CD4-positive, alpha-beta memory T cell (primary cell): ENCODE results near the gene DDX11. TPM values are rescaled to one million over a fixed set of nuclear protein-coding genes. Genes with fewer than 3 reads are reported as not detected.
"Not testable (repeated sequence)": the region's sequence is repeated elsewhere in the genome, so short reads cannot be mapped to it uniquely, and the experiment has no call there.

ENCODE experiments used
- CTCF ChIA-PET: fragments of 350-600 bp; sonication (Branson Sonifier 250); formaldehyde crosslinking; loops from one replicate; lab custom pipeline; 2021; ENCODE audit warnings: inconsistent platforms; ENCODE audit not compliant: partially characterized antibody; lab: Charles Lee
- POLR2A ChIA-PET: fragments of 350-600 bp; sonication (Branson Sonifier 250); formaldehyde crosslinking; loops from one replicate; lab custom pipeline; 2021; ENCODE audit not compliant: partially characterized antibody; lab: Charles Lee
- DNase-seq, 5 donors: peaks; one replicate each; pipeline versions ENCODE4 v3.0.0 to v3.0.0-alpha.2; 2020 to 2022; ENCODE audit warnings: mixed read lengths in 1 of 5
- H3K27ac ChIP-seq: one replicate; pipeline ENCODE4 v1.7.0; 2013; ENCODE audit warnings: low read depth, low read length
- H3K27me3 ChIP-seq: 2 replicates; pipeline ENCODE4 v1.7.0; 2013; ENCODE audit warnings: mild to moderate bottlenecking, low read length, moderate library complexity; ENCODE audit not compliant: insufficient read depth
- H3K36me3 ChIP-seq: 2 replicates; pipeline ENCODE4 v1.7.0; 2013; ENCODE audit warnings: mild to moderate bottlenecking, low read length, moderate library complexity; ENCODE audit not compliant: insufficient read depth
- H3K4me1 ChIP-seq: 2 replicates; pipeline ENCODE4 v1.7.0; 2013; ENCODE audit warnings: mild to moderate bottlenecking, low read length, moderate library complexity; ENCODE audit not compliant: insufficient read depth
- H3K4me3 ChIP-seq, 2 donors: one replicate each; pipeline ENCODE4 v1.7.0; 2013; ENCODE audit warnings: low read length in 2 of 2, mild to moderate bottlenecking in 1 of 2
- H3K9me3 ChIP-seq, 2 donors: one replicate each; pipeline ENCODE4 v1.7.0; 2013; ENCODE audit warnings: low read length in 2 of 2, control low read depth in 1 of 2; ENCODE audit not compliant: control insufficient read depth in 1 of 2
- H3K27ac Mint-ChIP-seq, 7 donors: one replicate each; pipeline ENCODE4 v1.8.0; 2020 to 2021; ENCODE audit warnings: mixed read lengths in 7 of 7, mild to moderate bottlenecking in 6 of 7, inconsistent platforms in 3 of 7, moderate library complexity in 3 of 7
- H3K27me3 Mint-ChIP-seq, 2 donors: one replicate each; pipeline ENCODE4 v1.8.0; 2020 to 2021; ENCODE audit warnings: mixed read lengths in 2 of 2
- H3K36me3 Mint-ChIP-seq, 2 donors: one replicate each; pipeline ENCODE4 v1.8.0; 2020 to 2021; ENCODE audit warnings: mixed read lengths in 2 of 2, inconsistent platforms in 1 of 2, mild to moderate bottlenecking in 1 of 2
- H3K4me1 Mint-ChIP-seq, 4 donors: one replicate each; pipeline ENCODE4 v1.8.0; 2020 to 2021; ENCODE audit warnings: mixed read lengths in 4 of 4, mild to moderate bottlenecking in 1 of 4
- H3K4me3 Mint-ChIP-seq, 8 donors: one replicate each; pipeline ENCODE4 v1.8.0; 2020 to 2021; ENCODE audit warnings: mixed read lengths in 8 of 8, mild to moderate bottlenecking in 7 of 8, moderate library complexity in 6 of 8, inconsistent platforms in 3 of 8
- H3K9me3 Mint-ChIP-seq, 8 donors: one replicate each; pipeline ENCODE4 v1.8.0; 2020 to 2021; ENCODE audit warnings: mixed read lengths in 8 of 8, mild to moderate bottlenecking in 5 of 8, inconsistent platforms in 3 of 8, moderate library complexity in 1 of 8
- intact Hi-C: fragments of 100-400 bp; cut with micrococcal nuclease; formaldehyde crosslinking; loops from one replicate; pipeline ENCODE4 v1.15.1; 2023
- polyA plus RNA-seq, 2 donors: library from polyadenylated mRNA; unstranded; fragments of 300-500 nt; fragmentation: Illumina TruSeq; gene quantifications; one replicate each; pipeline ENCODE4 v1.2.3, GENCODE V29; 2021
- total RNA-seq, 2 experiments: library from RNA; stranded (reverse); gene quantifications; one replicate each; pipeline ENCODE4 v1.2.3, GENCODE V29; 2021

Gene DDX11
- total and polyA plus RNA-seq, 4 experiments from 2014 or later, result 5.1 to 45.8 (median 29.8) TPM

DNA sequence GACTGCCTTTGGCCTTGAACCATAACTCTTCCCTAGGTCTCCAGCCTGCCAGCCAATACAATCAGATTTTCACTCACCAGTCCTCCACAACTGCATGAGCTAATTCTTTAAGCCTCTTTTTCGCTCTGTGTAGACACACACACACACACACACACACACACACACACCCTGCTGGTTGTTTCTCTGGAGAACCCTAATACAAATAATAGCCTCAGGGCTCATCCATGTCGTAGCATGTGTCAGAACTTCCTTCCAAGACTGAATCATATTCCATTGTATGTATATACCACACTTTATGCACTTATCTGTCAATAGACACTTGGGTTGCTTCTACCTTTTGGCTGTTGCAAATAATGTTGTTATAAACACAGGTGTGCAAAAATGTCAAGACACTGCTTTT lies 6.0 kb upstream of the DDX11 start:
- intact Hi-C loops, H3K36me3 ChIP-seq, POLR2A ChIA-PET, H3K27ac ChIP-seq, DNase-seq, CTCF ChIA-PET, H3K4me3 ChIP-seq, H3K4me1 Mint-ChIP-seq, H3K9me3 Mint-ChIP-seq, H3K9me3 ChIP-seq, H3K4me3 Mint-ChIP-seq, H3K4me1 ChIP-seq, H3K27me3 Mint-ChIP-seq, H3K36me3 Mint-ChIP-seq, H3K27me3 ChIP-seq, H3K27ac Mint-ChIP-seq: not testable (repeated sequence)

DNA sequence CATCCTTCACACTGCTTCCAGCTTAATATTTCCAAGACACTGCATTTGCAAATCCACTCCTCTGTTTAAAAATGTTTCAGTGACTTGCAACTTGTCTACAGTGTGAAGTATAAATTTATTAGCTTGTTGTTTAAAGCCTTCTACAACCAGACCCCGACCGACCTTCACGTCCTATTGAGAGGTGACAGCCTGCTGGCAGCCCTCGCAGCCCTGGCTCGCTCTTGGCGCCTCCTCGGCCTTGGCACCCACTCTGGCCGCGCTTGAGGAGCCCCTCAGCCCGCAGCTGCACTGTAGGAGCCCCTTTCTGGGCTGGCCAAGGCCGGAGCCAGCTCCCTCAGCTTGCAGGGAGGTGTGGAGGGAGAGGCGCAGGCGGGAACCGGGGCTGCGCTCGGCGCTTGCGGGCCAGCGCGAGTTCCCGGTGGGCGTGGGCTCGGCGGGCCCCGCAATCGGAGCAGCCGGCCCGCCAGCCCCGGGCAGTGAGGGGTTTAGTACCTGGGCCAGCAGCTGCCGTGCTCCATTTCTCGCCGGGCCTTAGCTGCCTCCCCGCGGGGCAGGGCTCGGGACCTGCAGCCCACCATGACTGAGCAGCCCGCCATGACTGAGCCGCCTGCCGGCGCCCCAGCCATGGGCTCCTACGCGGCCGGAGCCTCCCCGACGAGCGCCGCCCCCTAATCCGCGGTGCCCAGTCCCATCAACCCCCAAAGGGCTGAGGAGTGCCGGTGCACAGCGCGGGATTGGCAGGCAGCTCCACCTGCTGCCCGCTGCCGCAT lies 2.5 kb upstream of the DDX11 start:
- H3K27ac Mint-ChIP-seq, H3K9me3 ChIP-seq, H3K27ac ChIP-seq, H3K27me3 ChIP-seq, H3K9me3 Mint-ChIP-seq, H3K36me3 Mint-ChIP-seq, POLR2A ChIA-PET, H3K4me3 ChIP-seq, H3K27me3 Mint-ChIP-seq, H3K36me3 ChIP-seq, DNase-seq, H3K4me3 Mint-ChIP-seq: not testable (repeated sequence)
- peaks cover 12% of the 10 kb centered on the region for H3K4me1 ChIP-seq
- H3K4me1 Mint-ChIP-seq, result peaks cover 11 to 27% (median 17%) of the 10 kb centered on the region in 4 donors
- CTCF ChIA-PET, result interaction anchor here (1.2 kb wide), 1 partner anchor 332 kb away, joined by 3 read pairs; no protein-coding TSS in a partner anchor
- intact Hi-C loops, result loop anchor here (5.0 to 10.0 kb wide), 2 partner anchors 256 to 1604 kb away; partner anchors contain the start of genes DNM1L and SINHCAF

DNA sequence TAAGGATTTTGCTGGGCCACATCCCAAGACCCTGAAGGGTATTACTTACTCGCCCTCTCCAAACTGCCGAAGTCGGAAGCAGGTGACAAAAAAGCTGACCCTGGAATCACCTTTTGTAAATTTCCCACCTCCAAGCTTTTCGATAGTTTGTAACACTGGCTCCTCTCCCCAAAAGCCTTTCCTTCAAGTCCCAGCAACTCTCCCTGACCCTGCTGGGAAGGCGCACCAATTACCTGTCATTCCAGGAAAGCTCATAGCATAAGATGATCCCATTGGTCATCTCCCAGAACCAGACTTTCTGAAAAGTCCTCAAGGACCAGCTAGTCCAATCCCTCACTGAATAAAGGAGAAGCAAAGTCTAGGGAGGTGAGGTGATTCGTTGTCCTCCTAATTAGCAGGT lies 698 bp upstream of the DDX11 start:
- intact Hi-C loops, result loop anchor here (2.0 to 10.0 kb wide), 3 partner anchors 254 to 1602 kb away; partner anchors contain the start of genes DNM1L, IPO8 and SINHCAF
- POLR2A ChIA-PET, H3K27me3 ChIP-seq, H3K36me3 ChIP-seq, H3K9me3 Mint-ChIP-seq, H3K27ac ChIP-seq, H3K27me3 Mint-ChIP-seq, H3K36me3 Mint-ChIP-seq, H3K9me3 ChIP-seq: not testable (repeated sequence)
- Histone ChIP-seq H3K4me1 (peaks cover 12% of the 10 kb centered on the region), H3K4me3 (peak overlapping the region in 1 of 2 donors; percentile 97)
- DNase-seq, result peak in 2 of 5 donors; percentile 2 to 6
- H3K4me1 Mint-ChIP-seq, result peaks cover 11 to 31% (median 18%) of the 10 kb centered on the region in 4 donors
- peak overlapping the region in 4 of 7 donors; percentile 6 to 98 (median 94) for H3K27ac Mint-ChIP-seq
- H3K4me3 Mint-ChIP-seq, result peak overlapping the region; percentile 23 to 99 (median 98)
- CTCF ChIA-PET, result interaction anchor here (0.6 kb wide), 1 partner anchor 1334 kb away, joined by 3 read pairs; no protein-coding TSS in a partner anchor

DNA sequence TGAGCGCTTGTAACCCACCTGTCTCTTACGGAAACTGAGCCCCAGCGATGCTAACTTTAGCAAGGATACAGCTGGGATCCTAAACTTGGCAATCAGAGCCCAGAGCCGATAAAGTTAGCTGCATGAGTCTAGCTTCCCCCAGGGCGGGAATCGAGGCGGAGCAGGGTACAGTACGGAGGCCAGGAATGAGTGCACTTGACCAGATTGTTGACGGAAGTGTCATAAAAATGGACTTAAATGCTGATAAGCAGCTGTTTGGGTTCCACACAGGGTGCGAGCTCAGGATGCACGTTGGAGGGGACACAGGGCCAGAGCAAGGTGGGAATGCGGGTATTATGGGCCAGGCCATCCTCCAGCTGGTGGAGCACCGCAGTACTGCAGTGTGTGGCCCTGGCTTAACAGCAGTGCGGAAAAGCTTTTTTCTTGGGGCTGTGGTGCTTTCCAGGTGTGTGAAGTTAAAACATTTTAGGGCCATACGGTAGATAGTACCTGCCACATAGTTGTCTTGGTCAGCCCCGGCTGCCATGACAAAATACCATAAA lies 744 bp downstream of the DDX11 start:
- Mint-ChIP-seq H3K27ac (peak overlapping the region; percentile 93 to 98 (median 96)), H3K4me3 (peak overlapping the region; percentile 95 to 99 (median 98)), H3K4me1 (peaks cover 11 to 31% (median 18%) of the 10 kb centered on the region in 4 donors)
- Histone ChIP-seq H3K4me3 (peak overlapping the region; percentile 70 to 97), H3K27ac (peak overlapping the region; percentile 72), H3K4me1 (peaks cover 12% of the 10 kb centered on the region)
- H3K9me3 ChIP-seq, H3K36me3 Mint-ChIP-seq, POLR2A ChIA-PET, CTCF ChIA-PET, H3K36me3 ChIP-seq, H3K9me3 Mint-ChIP-seq, H3K27me3 Mint-ChIP-seq, H3K27me3 ChIP-seq: not testable (repeated sequence)
- peak in 3 of 5 donors; percentile 10 to 44 (median 27) for DNase-seq
- intact Hi-C loops, result loop anchor here (5.0 to 10.0 kb wide), 2 partner anchors 253 to 1600 kb away; partner anchors contain the start of genes DNM1L and SINHCAF

DNA sequence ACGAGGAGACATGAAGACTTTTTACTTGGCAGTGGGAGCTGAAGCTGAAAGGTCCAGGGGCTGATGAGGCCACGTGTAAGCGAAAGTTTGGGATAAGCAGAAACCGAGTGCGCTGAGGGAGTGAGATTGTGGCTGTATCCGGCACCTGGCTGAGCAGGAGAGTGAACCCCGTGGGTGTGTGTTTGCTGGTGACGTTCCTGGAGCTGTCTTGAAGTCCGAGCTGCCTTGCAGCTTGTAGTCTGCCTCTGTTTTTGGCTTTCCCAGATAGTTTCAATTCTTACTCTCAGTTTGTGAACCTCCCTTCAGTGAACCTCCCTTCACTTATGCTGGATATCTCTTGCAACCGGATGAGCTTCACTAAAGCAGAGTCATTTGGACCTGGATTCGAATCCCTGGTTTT lies 2.5 kb downstream of the DDX11 start:
- H3K4me1 ChIP-seq, result peaks cover 12% of the 10 kb centered on the region
- POLR2A ChIA-PET, H3K9me3 ChIP-seq, H3K4me3 Mint-ChIP-seq, H3K27me3 Mint-ChIP-seq, H3K27me3 ChIP-seq, H3K4me3 ChIP-seq, DNase-seq, H3K9me3 Mint-ChIP-seq, H3K27ac Mint-ChIP-seq, H3K27ac ChIP-seq, H3K36me3 ChIP-seq: not testable (repeated sequence)
- peaks cover 21 to 38% (median 26%) of the 10 kb centered on the region in 4 donors for H3K4me1 Mint-ChIP-seq
- CTCF ChIA-PET, result interaction anchor here (0.6 kb wide), 1 partner anchor 231 kb away, joined by 3 read pairs; no protein-coding TSS in a partner anchor
- intact Hi-C loops, result loop anchor here (10.0 kb wide), 1 partner anchor 1599 kb away; the partner anchor contains the start of gene DNM1L
- peaks cover 7 to 17% of the 10 kb centered on the region in 2 donors for H3K36me3 Mint-ChIP-seq

DNA sequence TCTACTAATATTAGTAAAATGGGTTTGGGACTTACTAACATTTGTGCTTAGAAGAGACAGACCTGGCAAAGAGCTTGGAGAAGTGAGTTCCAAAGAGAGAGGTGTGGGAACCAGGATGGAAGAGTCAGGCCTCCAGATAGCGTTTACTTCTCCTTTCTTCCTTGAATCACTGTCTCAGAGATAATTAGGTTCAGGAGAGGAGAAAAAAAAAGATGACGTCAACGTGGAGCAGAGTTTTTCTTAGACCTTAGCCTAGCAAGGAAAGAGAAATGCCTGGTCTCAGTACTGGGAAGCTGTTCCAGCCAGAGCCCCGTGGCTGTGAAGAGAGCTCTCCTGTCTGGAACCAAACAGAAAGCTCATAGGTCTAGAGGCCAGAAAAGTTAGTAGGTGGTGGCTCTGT lies 3.4 kb downstream of the DDX11 start:
- POLR2A ChIA-PET, H3K9me3 Mint-ChIP-seq, H3K27ac ChIP-seq, H3K36me3 ChIP-seq, H3K9me3 ChIP-seq, H3K27me3 ChIP-seq, DNase-seq, H3K4me3 Mint-ChIP-seq, CTCF ChIA-PET, H3K4me3 ChIP-seq, H3K27me3 Mint-ChIP-seq: not testable (repeated sequence)
- H3K36me3 Mint-ChIP-seq, result peaks cover 7 to 21% of the 10 kb centered on the region in 2 donors
- H3K4me1 ChIP-seq, result peaks cover 12% of the 10 kb centered on the region
- intact Hi-C loops, result loop anchor here (10.0 kb wide), 1 partner anchor 1598 kb away; the partner anchor contains the start of gene DNM1L
- peak overlapping the region in 1 of 7 donors; percentile 70 for H3K27ac Mint-ChIP-seq
- H3K4me1 Mint-ChIP-seq, result peaks cover 21 to 38% (median 26%) of the 10 kb centered on the region in 4 donors

DNA sequence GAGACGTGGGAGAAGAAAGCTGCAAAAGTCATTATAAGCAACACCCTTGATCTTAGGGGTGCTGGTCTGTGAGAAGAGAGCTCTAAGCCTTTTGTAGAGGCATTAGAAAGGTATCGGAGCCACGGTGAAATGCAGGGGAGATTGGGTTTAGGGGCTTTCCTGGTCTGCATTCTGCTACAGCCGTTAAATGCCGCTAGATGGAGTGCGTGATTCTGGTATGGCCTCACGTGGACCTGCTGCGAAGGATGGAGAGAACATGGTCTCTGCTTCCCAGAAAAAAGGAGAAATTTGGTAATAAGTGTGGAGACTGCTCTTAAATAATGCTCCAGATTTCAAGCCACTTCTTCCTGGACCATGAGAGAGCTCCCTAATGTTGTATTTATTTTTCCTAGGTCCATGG lies 4.3 kb downstream of the DDX11 start:
- Mint-ChIP-seq H3K4me1 (peaks cover 16 to 31% (median 24%) of the 10 kb centered on the region in 4 donors), H3K36me3 (peaks cover 7 to 21% of the 10 kb centered on the region in 2 donors)
- H3K27me3 ChIP-seq, H3K4me1 ChIP-seq, H3K4me3 Mint-ChIP-seq, H3K4me3 ChIP-seq, H3K27ac Mint-ChIP-seq, POLR2A ChIA-PET, DNase-seq, H3K27me3 Mint-ChIP-seq, H3K27ac ChIP-seq, H3K9me3 ChIP-seq, H3K36me3 ChIP-seq, H3K9me3 Mint-ChIP-seq: not testable (repeated sequence)
- intact Hi-C loops, result loop anchor here (10.0 kb wide), 1 partner anchor 1597 kb away; the partner anchor contains the start of gene DNM1L
- CTCF ChIA-PET, result interaction anchor here (0.7 kb wide), 1 partner anchor 173 kb away, joined by 3 read pairs; no protein-coding TSS in a partner anchor
